Hindlimb muscle (tissue), 1 donor: ENCODE measurements around the gene GRK6. TPM values are rescaled to one million over a fixed set of nuclear protein-coding genes. Genes with fewer than 3 reads are reported as not detected.

Experiments used
- DNase-seq: peaks from one replicate; pipeline ENCODE4 v3.0.0-alpha.2; 2013
- polyA plus RNA-seq: library from polyadenylated mRNA; unstranded; fragments of 120-200 nt; gene quantifications from one replicate; pipeline ENCODE4 v1.2.1, GENCODE V29; 2013; ENCODE audit not compliant: insufficient read length

Gene GRK6
- polyA plus RNA-seq, 1 donor: 17.7 TPM

GRCh38 chr5:177427211-177427822, 841 bp downstream of the GRK6 start:
- DNase-seq: no peak

DNA sequence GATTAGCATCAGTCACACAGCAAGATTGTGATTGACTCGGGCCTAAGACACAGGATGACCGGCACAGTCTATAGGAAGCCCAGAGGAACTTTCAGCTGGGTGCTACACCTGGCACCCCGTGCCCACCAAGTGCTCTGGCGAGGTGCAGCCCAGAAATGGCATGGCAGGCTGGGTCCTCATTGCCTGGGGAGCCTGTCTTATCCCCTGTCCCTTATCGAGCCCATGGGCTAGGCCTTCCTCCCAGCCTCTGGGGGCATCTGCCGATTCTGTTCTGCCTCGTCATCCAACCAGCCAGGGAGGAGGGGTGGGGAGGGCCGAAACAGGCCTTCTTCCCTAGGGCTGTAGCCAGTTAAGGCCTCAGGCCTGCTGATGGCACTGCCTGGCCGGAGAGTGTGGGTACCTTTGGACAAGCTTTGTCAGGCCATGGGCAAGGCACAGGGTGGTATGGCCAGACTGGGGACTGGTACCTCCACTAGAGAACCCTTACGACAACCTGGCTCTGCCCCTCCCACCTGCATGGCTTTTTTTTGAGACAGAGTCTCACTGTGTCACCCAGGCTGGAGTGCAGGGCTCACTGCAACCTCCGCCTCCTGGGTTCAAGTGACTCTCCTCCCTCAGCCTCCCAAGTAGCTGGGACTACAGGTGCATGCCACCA, 1.6 kb downstream of the GRK6 start:
- DNase-seq: no peak

DNA sequence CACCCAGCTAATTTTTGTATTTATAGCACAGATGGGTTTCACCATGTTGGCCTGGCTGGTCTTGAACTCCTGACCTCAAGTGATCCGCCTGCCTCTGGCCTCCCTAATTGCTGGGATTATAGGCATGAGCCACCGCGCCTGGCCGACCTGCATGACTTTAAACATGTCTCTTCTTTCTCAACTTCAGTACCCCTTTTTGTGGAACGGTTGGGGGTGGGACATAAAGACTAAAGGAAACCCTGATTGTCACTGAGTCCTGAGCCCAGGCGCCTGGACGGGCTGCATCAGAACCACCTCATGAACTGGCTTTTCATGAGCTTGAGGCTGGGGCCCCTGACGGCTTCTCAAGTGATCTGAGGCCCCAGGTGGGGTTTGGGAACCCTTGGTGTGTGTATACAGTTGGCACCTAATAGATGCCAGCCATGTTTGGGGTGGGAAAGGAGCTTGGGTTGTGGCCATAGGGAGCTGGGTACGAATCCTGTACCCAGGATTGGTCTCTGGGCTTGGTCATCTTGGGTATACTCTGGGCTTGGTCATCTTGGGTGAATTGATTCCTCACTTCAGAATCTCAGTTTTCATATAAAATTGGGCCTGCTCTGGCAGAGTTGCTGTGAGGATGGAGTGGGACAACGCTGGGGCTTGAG, 2.2 kb downstream of the GRK6 start:
- DNase-seq: no peak

- no peak for DNase-seq
Measured at GRCh38 chr5:177429248-177430040, 3.0 kb downstream of the GRK6 start.

GRCh38 chr5:177430140-177430951, 3.9 kb downstream of the GRK6 start:
- no peak for DNase-seq

GRCh38 chr5:177430972-177431316, 4.5 kb downstream of the GRK6 start:
- no peak for DNase-seq

GRCh38 chr5:177431317-177432142, 5.1 kb downstream of the GRK6 start:
- no peak for DNase-seq

DNA sequence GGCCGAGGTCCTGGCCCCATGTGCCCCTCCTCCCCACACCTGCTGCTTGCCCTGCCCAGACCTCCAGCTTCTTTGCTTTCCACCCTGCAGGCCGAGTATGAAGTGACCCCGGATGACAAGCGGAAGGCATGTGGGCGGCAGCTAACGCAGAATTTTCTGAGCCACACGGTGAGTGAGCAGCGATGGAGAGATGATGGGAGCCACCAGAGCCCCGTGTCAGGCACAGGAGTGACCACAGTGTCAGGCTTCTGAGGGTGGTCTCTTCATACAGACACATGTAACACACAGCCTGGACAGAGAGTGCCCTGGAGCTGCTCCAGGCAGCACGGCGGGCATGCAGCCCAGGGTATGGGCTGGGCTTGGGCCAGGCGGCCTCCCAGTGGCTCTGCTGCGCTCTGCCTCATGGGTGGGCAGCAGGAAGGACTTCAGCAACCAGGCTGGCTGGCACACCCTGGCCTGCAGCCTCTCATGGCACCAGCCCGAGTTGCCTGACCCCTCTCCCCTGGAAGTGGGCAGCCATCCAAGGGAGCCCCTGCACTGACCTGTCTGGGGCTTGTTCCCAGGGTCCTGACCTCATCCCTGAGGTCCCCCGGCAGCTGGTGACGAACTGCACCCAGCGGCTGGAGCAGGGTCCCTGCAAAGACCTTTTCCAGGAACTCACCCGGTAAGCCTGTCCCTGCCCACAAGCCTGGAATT, 5.8 kb downstream of the GRK6 start:
- DNase-seq: no peak

- DNase-seq: no peak
Measured at GRCh38 chr5:177432839-177433657, 6.6 kb downstream of the GRK6 start.

DNA sequence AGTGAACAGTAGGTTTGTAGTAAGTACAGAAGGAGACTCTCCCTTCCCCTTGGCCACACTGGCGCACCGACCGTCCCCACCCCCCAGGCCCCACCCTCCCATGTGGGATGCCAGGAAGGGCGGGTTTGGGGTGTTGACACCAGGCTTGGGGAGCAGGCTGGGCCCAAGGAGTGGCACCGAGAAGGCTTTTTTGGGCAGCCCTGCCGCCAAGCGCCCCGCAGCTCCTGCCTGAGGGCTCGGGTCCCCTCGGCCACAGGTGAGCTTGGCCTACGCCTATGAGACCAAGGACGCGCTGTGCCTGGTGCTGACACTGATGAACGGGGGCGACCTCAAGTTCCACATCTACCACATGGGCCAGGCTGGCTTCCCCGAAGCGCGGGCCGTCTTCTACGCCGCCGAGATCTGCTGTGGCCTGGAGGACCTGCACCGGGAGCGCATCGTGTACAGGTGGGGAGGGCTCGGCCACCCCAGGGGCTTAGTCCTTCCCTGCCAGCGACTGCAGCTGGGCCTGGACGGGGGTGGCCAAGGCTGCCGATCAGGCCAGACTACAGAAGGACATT, 7.3 kb downstream of the GRK6 start:
- DNase-seq: no peak

DNA sequence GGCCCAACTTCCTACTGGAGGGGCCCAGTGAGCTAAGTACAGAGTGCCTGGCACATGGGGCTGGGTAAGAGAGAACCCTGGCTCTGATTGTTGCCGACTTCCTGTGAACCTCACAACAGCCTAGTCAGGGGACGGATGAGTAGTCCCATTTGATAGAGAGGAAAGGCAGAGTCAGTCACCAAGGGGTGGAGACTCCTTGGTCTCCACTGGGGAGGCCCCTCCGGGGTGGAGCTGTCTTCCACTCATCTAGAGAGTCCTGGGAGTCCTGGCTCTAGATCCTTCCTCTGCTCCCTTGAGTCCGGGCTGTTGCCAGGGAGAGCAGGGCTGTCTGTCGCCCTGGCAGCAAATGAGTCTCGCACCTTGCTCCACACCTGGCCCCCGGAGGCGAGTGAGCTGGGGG, 8.0 kb downstream of the GRK6 start:
- no peak for DNase-seq

GRCh38 chr5:177434942-177435738, 8.7 kb downstream of the GRK6 start:
- DNase-seq: no peak

GRCh38 chr5:177435847-177436536, 9.5 kb downstream of the GRK6 start:
- DNase-seq: no peak

- no peak for DNase-seq
Measured at GRCh38 chr5:177437623-177438022, 11.1 kb downstream of the GRK6 start.

DNA sequence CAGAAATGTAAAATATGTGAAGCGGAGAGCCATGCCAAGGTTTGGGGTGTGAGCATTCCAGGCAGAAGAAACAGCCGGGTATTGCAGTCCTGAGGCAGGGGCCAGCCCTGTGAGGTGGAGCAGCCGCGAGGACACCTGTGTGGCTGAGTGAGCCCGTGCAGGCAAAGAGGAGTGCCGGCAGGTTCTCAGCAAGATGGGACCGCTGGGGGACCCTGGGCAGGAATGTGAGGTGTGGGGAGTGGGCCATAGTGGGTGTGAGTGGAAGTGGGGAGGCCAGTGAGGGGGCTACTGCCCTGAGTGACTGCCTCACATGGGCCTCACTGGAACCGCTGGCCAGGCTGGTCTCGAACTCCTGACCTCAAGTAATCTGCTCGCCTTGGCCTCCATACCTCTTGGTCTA, 12.0 kb downstream of the GRK6 start:
- no peak for DNase-seq

GRCh38 chr5:177439518-177440053, 13.1 kb downstream of the GRK6 start:
- DNase-seq: no peak

DNA sequence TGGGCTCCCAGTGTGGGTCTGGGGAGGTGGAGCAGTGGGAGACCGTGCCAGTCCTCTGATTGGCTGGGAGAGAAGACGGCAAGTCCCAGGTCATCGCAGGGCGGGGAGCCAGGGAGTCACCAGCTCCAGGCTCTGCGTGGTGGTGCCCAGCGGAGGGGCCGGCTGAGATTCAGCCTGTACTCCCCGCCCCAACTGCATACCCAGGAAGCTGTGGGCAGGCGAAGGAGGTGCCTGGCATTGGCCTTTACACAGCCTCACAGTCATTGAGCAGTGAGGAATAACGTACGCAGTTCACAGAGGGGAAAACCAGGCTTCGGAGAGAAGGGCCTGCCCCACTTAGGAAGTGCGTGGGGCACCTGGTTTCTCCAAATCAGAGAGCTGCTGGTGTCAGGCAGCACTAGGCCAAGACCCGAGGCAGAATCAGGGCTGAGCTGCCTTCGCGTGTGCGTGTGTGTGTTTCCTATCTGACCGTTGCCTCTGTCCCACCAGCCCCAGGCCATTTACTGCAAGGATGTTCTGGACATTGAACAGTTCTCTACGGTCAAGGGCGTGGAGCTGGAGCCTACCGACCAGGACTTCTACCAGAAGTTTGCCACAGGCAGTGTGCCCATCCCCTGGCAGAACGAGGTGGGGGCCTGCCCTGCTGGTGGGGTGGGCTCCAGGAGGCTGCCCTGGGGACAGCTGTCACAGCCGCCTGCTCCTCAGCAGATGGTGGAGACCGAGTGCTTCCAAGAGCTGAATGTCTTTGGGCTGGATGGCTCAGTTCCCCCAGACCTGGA, 13.9 kb downstream of the GRK6 start:
- no peak for DNase-seq
